NCI-H526 (cell line): Measurements from ENCODE around the gene TAS2R41.
"Not testable (repeated sequence)": the region's sequence is repeated elsewhere in the genome, so short reads cannot be mapped to it uniquely, and the experiment has no call there.

ENCODE experiments used
- DNase-seq, 2 experiments: peaks; one replicate each; lab custom pipeline; 2025; lab: John Stamatoyannopoulos, UW

TAS2R41 gene

DNA sequence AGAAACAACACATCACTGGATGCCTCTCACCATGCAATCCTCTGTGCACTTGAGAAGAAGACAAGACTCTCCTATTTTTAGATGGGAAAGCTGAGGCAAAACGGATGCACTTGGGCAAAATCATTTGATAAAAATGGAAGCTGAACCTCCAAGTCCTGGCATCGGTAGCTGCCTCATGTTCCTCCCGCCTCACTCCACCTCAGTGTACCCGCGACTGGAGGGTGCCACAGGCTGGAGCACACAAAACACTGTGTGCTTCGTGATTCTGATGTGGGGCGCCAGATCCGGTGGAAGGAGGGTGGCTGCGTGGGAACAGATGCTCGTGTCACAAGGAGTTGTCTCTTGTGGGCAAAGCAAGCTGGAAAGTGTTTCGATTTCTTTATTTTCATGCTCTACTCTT lies 41.3 kb downstream of the TAS2R41 start:
- DNase-seq: no peak

- no peak for DNase-seq
Measured at GRCh38 chr7:143519411-143520131, 41.9 kb downstream of the TAS2R41 start.

DNA sequence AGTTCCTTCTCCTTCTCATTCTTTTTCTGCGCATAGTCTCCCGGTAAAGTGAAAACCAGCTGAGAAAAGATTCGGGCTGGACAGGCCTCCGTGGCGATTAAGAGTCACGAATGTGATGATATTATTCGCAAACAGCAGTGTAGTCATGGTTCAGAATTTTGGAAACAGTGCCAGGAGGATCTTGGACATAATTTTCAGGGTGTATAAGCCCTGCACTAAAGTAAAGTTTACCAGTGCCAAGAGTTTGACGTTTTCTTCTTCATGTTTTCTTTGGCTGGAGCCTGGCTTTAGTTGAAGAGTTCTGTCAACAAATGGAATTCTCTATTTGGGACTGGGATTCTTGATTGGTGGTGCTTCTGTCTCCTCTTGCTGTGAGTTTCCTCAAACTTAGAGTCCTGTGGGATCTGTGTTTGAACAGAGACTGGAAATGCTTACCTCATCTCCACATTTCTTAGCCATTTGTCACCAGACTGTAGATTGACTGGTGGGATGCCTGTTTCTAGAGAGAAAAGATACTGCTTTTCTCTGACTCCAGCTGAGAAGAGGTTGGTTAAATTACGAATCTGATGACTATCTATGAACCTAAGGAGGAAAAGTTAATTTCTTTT lies 44.7 kb downstream of the TAS2R41 start:
- DNase-seq: not testable (repeated sequence)
